Activated CD8-positive, alpha-beta memory T cell treated with anti-CD3 and anti-CD28 coated beads for 48 hours (primary cell): Measurements from ENCODE around the gene IL21.

Experiments used
- DNase-seq, 3 experiments: peaks; one replicate each; pipeline ENCODE4 v3.0.0-alpha.2; 2020; ENCODE audit warnings: low read depth in 2 of 3, low spot score in 2 of 3

IL21 gene

DNA sequence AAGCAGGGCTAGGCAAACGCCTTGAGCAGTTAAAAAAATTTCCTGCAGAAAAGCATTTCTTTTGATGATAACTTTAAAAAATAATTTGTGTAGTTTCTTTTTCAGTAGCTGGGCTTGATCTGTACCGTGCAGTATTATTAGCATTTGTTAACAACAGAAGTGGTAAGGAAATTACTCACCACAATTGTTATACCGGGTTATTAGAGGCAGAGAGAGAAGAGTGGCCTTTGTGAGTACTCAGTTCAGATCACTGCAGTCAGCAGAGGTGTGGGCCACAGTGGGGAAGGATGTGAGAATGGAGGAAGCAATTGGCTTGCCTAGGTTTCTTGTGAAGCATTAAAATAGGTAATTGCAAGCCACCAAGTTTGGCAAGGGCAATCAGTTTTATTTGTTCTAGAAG, 14.3 kb upstream of the IL21 start:
- DNase-seq = no peak

DNA sequence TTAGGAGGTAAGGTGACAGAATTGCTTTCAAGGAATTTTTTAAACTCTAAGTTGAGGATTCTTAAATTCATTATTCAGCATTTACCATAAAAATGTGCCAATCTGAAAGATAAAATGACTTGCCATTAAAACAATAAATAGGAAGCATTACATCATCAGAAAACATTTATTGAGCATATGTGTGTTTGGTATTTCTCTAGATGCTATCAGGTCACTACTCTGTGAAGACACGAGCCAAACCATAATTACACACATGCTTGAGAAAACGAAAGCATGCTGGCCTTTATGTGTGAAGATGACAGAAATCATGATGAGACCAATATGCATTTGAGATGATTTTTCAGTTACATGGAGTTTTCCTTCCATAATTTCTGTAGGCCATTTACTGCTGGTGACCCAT, 12.3 kb upstream of the IL21 start:
- DNase-seq = no peak

DNA sequence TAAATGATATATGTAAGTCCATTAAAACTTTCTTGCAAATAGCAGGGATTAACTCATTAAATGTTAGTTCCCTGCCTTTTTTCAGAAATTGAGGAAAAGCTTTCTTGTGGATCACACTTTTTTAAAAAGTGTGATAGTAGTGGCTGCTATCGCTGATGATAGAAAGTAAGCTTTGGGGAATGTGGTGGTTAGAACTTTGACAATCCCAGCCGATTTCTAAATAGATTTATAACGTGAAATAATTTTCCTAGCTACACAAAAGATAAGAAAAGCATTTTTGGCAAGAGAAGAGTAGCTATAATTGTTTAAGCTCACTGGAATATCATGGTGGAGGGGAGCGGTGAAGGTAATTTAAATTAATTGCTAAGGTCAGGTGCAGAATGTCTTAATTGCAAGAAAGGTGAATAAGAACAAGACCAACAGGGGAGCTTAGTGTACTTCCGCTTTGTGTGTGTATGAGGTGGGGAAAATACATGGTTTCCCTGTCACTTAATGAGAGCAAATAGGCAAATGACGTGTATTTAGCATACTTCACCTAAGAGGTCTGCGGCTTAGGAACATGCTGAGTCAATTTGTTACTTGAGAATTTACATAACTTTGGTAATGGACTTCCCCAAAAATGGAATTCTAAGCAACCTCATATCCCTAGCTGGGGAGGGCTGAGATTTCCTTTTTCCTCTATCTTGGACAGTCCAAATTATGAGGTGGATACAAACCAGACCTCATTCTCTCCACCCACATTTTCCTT, 11.7 kb upstream of the IL21 start:
- DNase-seq = no peak

GRCh38 chr4:122625156-122625555, 4.3 kb upstream of the IL21 start:
- no peak for DNase-seq

DNA sequence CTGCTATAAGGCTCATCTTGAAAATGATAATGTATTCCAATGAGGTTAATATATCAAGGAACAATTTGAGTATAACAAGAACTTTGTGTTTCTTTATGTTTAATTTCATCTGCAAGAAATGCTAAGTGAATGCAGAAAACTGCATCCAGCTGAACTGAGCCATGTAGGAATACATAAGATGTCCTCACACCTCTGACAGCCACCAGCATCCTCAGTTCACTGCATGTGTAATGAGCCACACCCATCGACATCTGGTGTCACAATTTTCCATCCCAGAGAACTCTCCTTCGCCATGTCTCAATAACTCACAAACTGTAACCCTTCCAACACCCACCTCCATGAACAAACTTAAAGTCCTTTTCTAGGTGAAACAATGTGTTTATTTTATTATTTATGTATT, 3.3 kb upstream of the IL21 start:
- DNase-seq = no peak

- DNase-seq = no peak
Measured at GRCh38 chr4:122623637-122624166, 2.8 kb upstream of the IL21 start.

- no peak for DNase-seq
Measured at GRCh38 chr4:122622400-122622799, 1.5 kb upstream of the IL21 start.

- no peak for DNase-seq
Measured at GRCh38 chr4:122619611-122620010, 1.3 kb downstream of the IL21 start.

GRCh38 chr4:122617597-122618593, 3.0 kb downstream of the IL21 start:
- DNase-seq = no peak

DNA sequence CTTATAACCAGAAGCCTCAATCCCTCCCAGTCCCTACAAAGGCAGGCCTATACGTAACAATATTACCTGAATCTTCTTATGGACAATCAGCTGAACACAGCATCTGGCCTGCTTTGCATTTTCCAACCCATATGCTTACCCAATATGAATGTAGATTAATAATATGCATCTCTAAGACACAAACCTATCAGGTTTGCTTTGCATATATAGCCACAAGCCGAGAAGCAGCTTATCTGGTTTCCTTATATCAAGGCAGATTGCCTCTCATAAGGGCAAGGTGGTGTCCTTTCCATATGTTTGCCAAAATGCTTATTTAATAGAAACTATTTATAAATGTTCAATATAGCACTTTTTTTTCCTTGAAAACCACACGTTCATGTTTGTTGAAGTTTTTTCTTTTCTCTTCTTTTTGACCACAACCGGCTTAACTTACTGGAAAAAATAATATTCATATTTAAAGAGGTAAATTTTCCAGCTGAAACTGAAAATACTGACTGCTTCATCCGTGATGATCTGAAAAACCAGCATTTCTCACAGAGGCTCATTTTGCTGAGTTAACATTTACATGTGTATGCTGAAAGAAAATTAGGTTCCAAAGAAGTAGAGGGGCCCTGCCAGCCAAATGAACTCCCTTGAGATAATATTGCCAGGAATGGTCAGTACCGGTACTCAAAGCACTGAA, 3.8 kb downstream of the IL21 start:
- no peak for DNase-seq

- no peak for DNase-seq
Measured at GRCh38 chr4:122614621-122615020, 6.2 kb downstream of the IL21 start.

DNA sequence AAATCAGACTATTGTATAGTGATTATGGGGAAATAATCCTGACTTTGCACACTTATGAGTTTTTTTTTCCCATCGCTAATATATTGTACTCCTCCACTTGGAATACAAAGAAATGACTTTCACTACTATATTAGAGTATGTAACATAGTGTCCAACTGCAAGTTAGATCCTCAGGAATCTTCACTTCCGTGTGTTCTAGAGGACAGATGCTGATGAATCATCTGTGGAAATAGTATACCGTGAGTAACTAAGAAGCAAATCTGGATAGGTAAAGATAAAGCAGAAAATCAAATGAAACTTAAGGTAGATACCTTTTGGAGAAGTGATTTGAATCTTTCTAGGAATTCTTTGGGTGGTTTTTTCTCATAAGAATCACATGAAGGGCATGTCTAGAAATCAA, 8.3 kb downstream of the IL21 start:
- no peak for DNase-seq

GRCh38 chr4:122606364-122607043, 14.4 kb downstream of the IL21 start:
- DNase-seq = no peak

DNA sequence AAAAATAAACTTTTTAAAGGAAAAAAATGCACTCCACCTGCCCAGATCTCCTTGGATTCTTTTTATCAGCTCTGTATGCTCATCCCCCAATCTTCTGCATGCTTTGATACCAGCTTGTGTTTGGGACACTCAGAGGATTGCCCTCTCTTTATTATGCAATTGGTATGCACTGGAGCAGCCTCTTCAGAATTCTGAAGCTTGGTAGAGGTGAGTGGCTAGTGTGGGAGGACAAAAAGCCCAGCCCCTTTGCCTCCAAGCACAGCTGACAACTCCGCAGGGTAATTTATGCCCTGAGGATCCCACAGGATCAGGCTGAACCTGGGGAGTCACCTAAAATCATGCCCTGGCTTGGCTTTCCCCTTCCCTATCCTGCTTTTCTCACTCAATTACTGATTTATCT, 16.7 kb downstream of the IL21 start:
- no peak for DNase-seq

DNA sequence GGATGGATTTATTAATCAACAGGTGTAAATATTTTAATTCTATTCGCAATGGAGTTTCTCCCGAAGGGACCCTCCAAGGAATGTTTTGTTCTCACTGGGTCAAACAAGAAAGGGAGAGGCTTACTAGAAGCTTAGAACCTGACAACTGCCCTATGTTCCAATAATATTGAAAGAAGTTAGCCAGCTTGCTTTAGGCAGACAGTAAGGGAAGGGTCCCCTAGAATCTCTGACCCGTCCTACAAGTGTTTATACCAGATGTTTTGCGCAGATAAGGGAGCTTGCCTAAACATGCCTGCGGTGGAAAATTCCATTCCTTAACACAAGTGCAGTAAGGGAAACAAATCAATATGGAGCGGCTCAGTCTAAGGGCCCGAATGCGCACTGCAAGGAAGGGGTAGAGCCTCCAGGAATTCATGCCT, 17.7 kb downstream of the IL21 start:
- no peak for DNase-seq

DNA sequence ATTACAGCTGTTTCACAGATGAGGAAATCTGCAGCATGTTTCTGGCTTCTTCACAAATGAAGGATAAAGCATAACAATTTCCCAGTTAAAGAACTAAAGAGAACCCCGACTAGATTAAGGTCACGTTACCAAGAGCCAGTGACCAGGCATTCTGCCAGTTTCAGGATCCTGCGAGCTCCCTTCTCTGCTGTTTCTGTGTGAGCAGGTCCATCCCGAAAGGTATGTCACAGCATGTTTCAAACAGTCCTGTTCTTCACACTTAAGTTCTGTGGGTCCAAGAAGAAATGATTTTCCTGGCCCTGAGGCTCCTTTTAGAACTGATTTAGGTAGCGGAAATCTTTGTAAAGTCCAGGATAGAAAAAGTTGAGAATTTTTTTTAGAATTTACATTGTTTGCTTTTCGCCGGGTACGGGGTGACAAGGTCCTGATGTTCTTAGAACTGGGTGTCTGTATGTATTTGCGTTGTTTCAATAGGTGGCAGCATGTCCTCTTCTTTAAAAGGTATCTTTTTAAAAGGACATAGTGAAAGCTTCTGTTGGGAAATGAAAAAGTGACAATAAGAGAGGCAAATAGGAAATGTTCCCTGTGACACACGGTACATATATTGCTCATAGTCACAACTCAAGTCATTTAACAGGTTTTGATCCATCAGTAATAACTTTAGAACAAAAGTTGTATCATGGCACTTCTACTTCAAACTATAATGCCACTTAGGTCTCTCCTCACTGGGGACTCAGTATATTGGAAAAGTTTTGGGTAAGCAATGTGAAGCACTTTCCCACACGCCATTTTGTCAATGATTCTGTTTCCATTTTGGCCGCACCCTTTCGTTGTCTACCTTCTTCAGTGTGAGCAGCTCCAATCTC, 18.4 kb downstream of the IL21 start:
- DNase-seq = no peak

DNA sequence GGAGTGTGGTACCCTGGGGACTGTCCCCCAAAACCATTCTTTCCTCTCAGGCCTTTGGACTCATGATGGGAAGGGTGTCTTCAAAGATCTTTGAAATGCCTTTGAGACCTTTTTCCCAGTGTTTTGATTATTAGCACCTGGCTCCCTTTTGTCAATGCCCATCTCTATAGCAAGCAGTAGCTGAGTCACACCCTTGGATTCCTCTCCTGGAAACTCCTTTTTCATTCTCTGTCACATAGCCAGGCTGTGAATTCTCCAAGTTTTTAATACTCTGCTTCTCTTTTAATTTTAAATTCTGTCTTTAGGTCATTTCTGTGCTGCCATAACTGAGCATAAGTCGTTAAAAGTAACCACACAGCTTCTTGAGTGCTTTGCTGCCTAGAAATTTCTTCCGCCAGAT, 29.7 kb downstream of the IL21 start:
- DNase-seq = no peak

DNA sequence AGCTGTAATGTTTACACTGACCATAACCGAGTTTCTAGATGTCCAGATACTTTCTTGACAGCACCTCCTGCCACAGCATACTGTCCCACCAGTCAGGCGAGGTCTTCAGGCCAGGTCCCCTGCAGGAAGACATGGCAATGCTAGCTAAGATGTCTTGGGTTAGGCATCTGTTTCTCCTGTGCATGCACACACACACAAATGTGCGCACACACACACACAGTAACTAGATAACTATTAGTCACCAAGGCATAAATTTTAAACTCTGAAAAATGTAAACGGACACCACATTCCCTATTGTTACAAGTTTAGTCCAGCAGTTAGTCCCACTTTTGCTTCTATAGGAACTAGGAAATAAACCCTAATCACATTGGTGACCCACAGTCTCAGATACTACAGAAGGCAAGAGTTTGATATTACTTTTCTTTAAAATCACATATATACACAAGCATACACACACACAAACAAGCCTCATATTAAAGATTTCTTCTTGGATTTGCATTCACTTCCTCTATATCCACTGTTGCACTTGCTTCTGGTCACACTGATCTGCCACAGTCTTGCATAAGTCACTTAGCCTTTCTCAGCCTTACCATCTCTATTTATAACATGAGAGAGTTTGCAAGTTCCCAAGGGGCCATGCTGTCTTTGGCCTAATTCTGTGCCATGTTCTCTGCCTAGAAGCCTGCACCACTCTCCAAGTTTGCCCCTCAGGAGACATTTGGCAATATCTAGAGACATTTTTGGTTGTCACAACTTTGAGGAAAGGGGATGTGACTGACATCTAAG, 32.2 kb downstream of the IL21 start:
- no peak for DNase-seq

GRCh38 chr4:122584519-122584918, 36.3 kb downstream of the IL21 start:
- DNase-seq = no peak
